Vagina (tissue), 2 donors: ENCODE results near the gene ETV7.

Source experiments
- CTCF ChIP-seq, 3 experiments: fragments of 450-650 bp in 2 of 3; fragments of 200-600 bp in 1 of 3; sonication (generic) in 1 of 3; IDR thresholded peaks; one replicate each; pipeline ENCODE4 v1.5.1; 2017 to 2019; ENCODE audit warnings: antibody characterized with exemption in 3 of 3, mild to moderate bottlenecking in 2 of 3, moderate library complexity in 2 of 3
- POLR2A ChIP-seq, 2 donors: fragments of 450-650 bp; IDR thresholded peaks; one replicate each; pipeline ENCODE4 v1.6.1; 2017; ENCODE audit warnings: antibody characterized with exemption in 2 of 2, mild to moderate bottlenecking in 2 of 2, moderate library complexity in 2 of 2
- POLR2AphosphoS5 ChIP-seq, 2 donors: sonication (generic); formaldehyde crosslinking; IDR thresholded peaks; one replicate each; pipeline ENCODE4 v1.9.0; 2017; ENCODE audit warnings: antibody characterized with exemption in 2 of 2, mild to moderate bottlenecking in 2 of 2, low read depth in 1 of 2; ENCODE audit not compliant: insufficient read depth in 1 of 2

GRCh38 chr6:36330366-36330765 lies 57.1 kb downstream of the ETV7 start:
- TF ChIP-seq CTCF (IDR thresholded peaks at IDR 0.05) (no peak), POLR2AphosphoS5 (IDR thresholded peaks at IDR 0.05; ENCODE audit: insufficient read depth in 1 of 2, low read depth in 1 of 2) (no peak), POLR2A (IDR thresholded peaks at IDR 0.05) (no peak)
